Ectodermal cell (in vitro differentiated cells): ENCODE data around the gene PFKL.

Experiments
- H3K27ac ChIP-seq: 2 replicates; pipeline ENCODE4 v1.7.0; 2013; ENCODE audit warnings: mild to moderate bottlenecking, low read depth, low read length; ENCODE audit not compliant: insufficient read depth, poor library complexity, severe bottlenecking
- H3K27me3 ChIP-seq: 2 replicates; pipeline ENCODE4 v1.7.0; 2013; ENCODE audit warnings: mild to moderate bottlenecking, low read length; ENCODE audit not compliant: insufficient read depth, control insufficient read depth, poor library complexity, severe bottlenecking
- H3K36me3 ChIP-seq: one replicate; pipeline ENCODE4 v1.7.0; 2013; ENCODE audit warnings: low read length; ENCODE audit not compliant: control insufficient read depth, insufficient read depth
- H3K4me1 ChIP-seq: one replicate; pipeline ENCODE4 v1.7.0; 2013; ENCODE audit warnings: low read length; ENCODE audit not compliant: control insufficient read depth, insufficient read depth
- H3K4me3 ChIP-seq: 2 replicates; pipeline ENCODE4 v1.7.0; 2013; ENCODE audit warnings: low read depth, low read length, control low read depth; ENCODE audit not compliant: insufficient read depth
- H3K9me3 ChIP-seq: 2 replicates; pipeline ENCODE4 v1.7.0; 2013; ENCODE audit warnings: mild to moderate bottlenecking, low read length, moderate library complexity; ENCODE audit not compliant: control insufficient read depth
- WGBS, 2 experiments: methylation state at CpG; one replicate each; pipeline ENCODE4 v1.1.7; 2013; ENCODE audit warnings: missing lambda C conversion rate in 2 of 2; 5-methylcytosine and 5-hydroxymethylcytosine counted together

Gene PFKL

GRCh38 chr21:44262338-44263056, 37.4 kb upstream of the PFKL start:
- no peaks in the 10 kb centered on the region for H3K27me3 ChIP-seq
- H3K9me3 ChIP-seq: no peaks in the 10 kb centered on the region
- no peaks in the 10 kb centered on the region for H3K36me3 ChIP-seq
- 86 to 87% methylated on average over 12 of the region's 12 CpGs for WGBS, 2 experiments
- H3K4me1 ChIP-seq: peaks cover 14% of the 10 kb centered on the region
- H3K4me3 ChIP-seq: no peak overlapping the region
- no peak overlapping the region for H3K27ac ChIP-seq

- Histone ChIP-seq H3K4me3 (no peak overlapping the region), H3K4me1 (peaks cover 14% of the 10 kb centered on the region), H3K36me3 (no peaks in the 10 kb centered on the region), H3K27ac (peak overlapping the region; percentile 87), H3K27me3 (no peaks in the 10 kb centered on the region), H3K9me3 (no peaks in the 10 kb centered on the region)
- WGBS, 2 experiments: 23 to 25% methylated on average over 18 of the region's 18 CpGs
Measured at GRCh38 chr21:44263221-44263760, 36.6 kb upstream of the PFKL start.

GRCh38 chr21:44263768-44264167, 36.1 kb upstream of the PFKL start:
- WGBS, 2 experiments: 41 to 42% methylated on average over 4 of the region's 4 CpGs
- Histone ChIP-seq H3K9me3 (no peaks in the 10 kb centered on the region), H3K36me3 (no peaks in the 10 kb centered on the region), H3K27ac (peak overlapping the region; percentile 87), H3K4me3 (no peak overlapping the region), H3K27me3 (no peaks in the 10 kb centered on the region), H3K4me1 (peaks cover 14% of the 10 kb centered on the region)

- H3K27ac ChIP-seq: no peak overlapping the region
- WGBS, 2 experiments: 92 to 94% methylated on average over 17 of the region's 17 CpGs
Measured at GRCh38 chr21:44265734-44266270, 34.1 kb upstream of the PFKL start.

GRCh38 chr21:44267655-44268142, 32.2 kb upstream of the PFKL start:
- H3K27me3 ChIP-seq: no peaks in the 10 kb centered on the region
- peaks cover 13% of the 10 kb centered on the region for H3K4me1 ChIP-seq
- no peaks in the 10 kb centered on the region for H3K9me3 ChIP-seq
- no peak overlapping the region for H3K27ac ChIP-seq
- no peaks in the 10 kb centered on the region for H3K36me3 ChIP-seq
- no peak overlapping the region for H3K4me3 ChIP-seq
- 92% methylated on average over 19 of the region's 19 CpGs for WGBS, 2 experiments

More at GRCh38 chr21:44265734-44266270, 34.1 kb upstream of the PFKL start:
- H3K27me3 ChIP-seq: no peaks in the 10 kb centered on the region
- H3K4me3 ChIP-seq: no peak overlapping the region
- H3K4me1 ChIP-seq: peaks cover 14% of the 10 kb centered on the region
- H3K36me3 ChIP-seq: no peaks in the 10 kb centered on the region
- no peaks in the 10 kb centered on the region for H3K9me3 ChIP-seq

- Histone ChIP-seq H3K27me3 (no peaks in the 10 kb centered on the region), H3K36me3 (no peaks in the 10 kb centered on the region), H3K9me3 (no peaks in the 10 kb centered on the region), H3K27ac (no peak overlapping the region), H3K4me3 (no peak overlapping the region), H3K4me1 (no peaks in the 10 kb centered on the region)
- WGBS, 2 experiments: 73 to 74% methylated on average over 7 to 8 of the region's 8 CpGs
Measured at GRCh38 chr21:44269090-44269489, 30.8 kb upstream of the PFKL start.

- Histone ChIP-seq H3K9me3 (no peaks in the 10 kb centered on the region), H3K4me1 (no peaks in the 10 kb centered on the region), H3K27me3 (no peaks in the 10 kb centered on the region), H3K27ac (no peak overlapping the region), H3K4me3 (no peak overlapping the region), H3K36me3 (no peaks in the 10 kb centered on the region)
- WGBS, 2 experiments: 86 to 90% methylated on average over 18 of the region's 18 CpGs
Measured at GRCh38 chr21:44271558-44272283, 28.1 kb upstream of the PFKL start.

- Histone ChIP-seq H3K4me3 (no peak overlapping the region), H3K36me3 (no peaks in the 10 kb centered on the region), H3K4me1 (no peaks in the 10 kb centered on the region), H3K9me3 (no peaks in the 10 kb centered on the region), H3K27ac (no peak overlapping the region), H3K27me3 (no peaks in the 10 kb centered on the region)
- 88% methylated on average over 18 of the region's 18 CpGs for WGBS, 2 experiments
Measured at GRCh38 chr21:44272284-44272858, 27.5 kb upstream of the PFKL start.

GRCh38 chr21:44273046-44273445, 26.8 kb upstream of the PFKL start:
- H3K4me1 ChIP-seq: no peaks in the 10 kb centered on the region
- no peak overlapping the region for H3K4me3 ChIP-seq
- no peak overlapping the region for H3K27ac ChIP-seq
- no peaks in the 10 kb centered on the region for H3K27me3 ChIP-seq
- 95 to 98% methylated on average over 7 of the region's 7 CpGs for WGBS, 2 experiments
- H3K9me3 ChIP-seq: no peaks in the 10 kb centered on the region
- no peaks in the 10 kb centered on the region for H3K36me3 ChIP-seq

GRCh38 chr21:44275041-44275440, 24.8 kb upstream of the PFKL start:
- Histone ChIP-seq H3K36me3 (no peaks in the 10 kb centered on the region), H3K27me3 (no peaks in the 10 kb centered on the region), H3K4me1 (no peaks in the 10 kb centered on the region), H3K9me3 (no peaks in the 10 kb centered on the region), H3K27ac (no peak overlapping the region), H3K4me3 (no peak overlapping the region)
- 78 to 94% methylated on average over 5 of the region's 5 CpGs for WGBS, 2 experiments
